HCT116 (cell line): ENCODE measurements around the gene FCER2. TPM values are rescaled to one million over a fixed set of nuclear protein-coding genes. Genes with fewer than 3 reads are reported as not detected.

ENCODE experiments used
- ATAC-seq: fragments of 200-7000 bp; cut with Tn5 transposase; 2 replicates; pipeline ENCODE4 v1.9.1; 2020; ENCODE audit warnings: mild to moderate bottlenecking, moderate library complexity
- BruUV-seq: library from RNA; stranded (reverse); fragments of 400-500 nt; replicated peaks from 2 replicates; lab custom pipeline; 2021; lab: Mats Ljungman, UMichigan
- CTCF ChIA-PET: fragments of 300-600 bp; sonication (Branson Sonifier 250); formaldehyde crosslinking; loops from one replicate; lab custom pipeline; 2021; ENCODE audit warnings: antibody characterized with exemption; lab: Charles Lee
- POLR2A ChIA-PET: fragments of 300-600, 350-600 bp; sonication (Branson Sonifier 250); formaldehyde crosslinking; loops from one replicate; lab custom pipeline; 2021; ENCODE audit warnings: antibody characterized with exemption; lab: Charles Lee
- RAD21 ChIA-PET, 2 experiments: fragments of 300-600 bp; sonication (Branson Sonifier 250); formaldehyde crosslinking; loops; one replicate each; lab custom pipeline; 2023; ENCODE audit warnings: low total read pairs in 2 of 2; ENCODE audit not compliant: uncharacterized antibody in 2 of 2, unreplicated experiment in 2 of 2, low non-redundant PET in 1 of 2; lab: Charles Lee
- DNase-seq: peaks from one replicate; pipeline ENCODE4 v3.0.0-alpha.2; 2010; ENCODE audit warnings: low read depth, low spot score
- H2AFZ ChIP-seq: fragments of 200-600 bp; shearing (Covaris generic), sonication (generic); 2 replicates; pipeline ENCODE4 v1.6.1; 2017; ENCODE audit warnings: low read depth, mixed run types, mixed read lengths, antibody characterized with exemption, low read length; ENCODE audit not compliant: poor library complexity, severe bottlenecking
- H3K27ac ChIP-seq: 2 replicates; pipeline ENCODE4 v1.5.1; 2012; ENCODE audit warnings: low read depth, low read length
- H3K27me3 ChIP-seq: fragments of 200-600 bp; sonication (generic); 2 replicates; pipeline ENCODE4 v1.6.1; 2016; ENCODE audit warnings: mixed run types, low read length, mixed read lengths; ENCODE audit not compliant: insufficient read depth
- H3K36me3 ChIP-seq, 2 experiments: fragments of 200-500 bp in 1 of 2; fragments of 200-600 bp in 1 of 2; sonication (Bioruptor generic) in 1 of 2; sonication (generic) in 1 of 2; 2 replicates each; pipeline versions ENCODE4 v1.5.1 to v1.6.1; 2014 to 2016; ENCODE audit warnings: low read length in 2 of 2, inconsistent platforms in 1 of 2, mixed read lengths in 1 of 2, mixed run types in 1 of 2; ENCODE audit not compliant: insufficient read depth in 2 of 2, control insufficient read depth in 1 of 2
- H3K4me1 ChIP-seq, 2 experiments: fragments of 200-600 bp in 1 of 2; sonication (generic) in 1 of 2; 2 replicates each; pipeline versions ENCODE4 v1.5.1 to v1.6.1; 2012 to 2017; ENCODE audit warnings: low read length in 2 of 2, inconsistent platforms in 1 of 2, mild to moderate bottlenecking in 1 of 2, mixed read lengths in 1 of 2, mixed run types in 1 of 2, moderate library complexity in 1 of 2; ENCODE audit not compliant: insufficient read depth in 2 of 2, control insufficient read depth in 1 of 2
- H3K4me2 ChIP-seq: fragments of 200-600 bp; sonication (generic); 2 replicates; pipeline ENCODE4 v1.6.1; 2017; ENCODE audit warnings: mixed run types, low read length, mixed read lengths
- H3K4me3 ChIP-seq, 2 experiments: fragments of 200-600 bp in 1 of 2; sonication (generic) in 1 of 2; replicated peaks in 1 of 2; 2 replicates each; pipeline ENCODE4 v1.5.1; 2011 to 2016; ENCODE audit warnings: low read length in 2 of 2, control low read depth in 1 of 2, low read depth in 1 of 2, mild to moderate bottlenecking in 1 of 2, mixed read lengths in 1 of 2, mixed run types in 1 of 2
- H3K79me2 ChIP-seq: fragments of 200-600 bp; sonication (generic); 2 replicates; pipeline ENCODE4 v1.6.1; 2017; ENCODE audit warnings: mild to moderate bottlenecking, mixed run types, low read length, moderate library complexity, mixed read lengths; ENCODE audit not compliant: insufficient read depth
- H3K9ac ChIP-seq: fragments of 200-600 bp; sonication (generic); 2 replicates; pipeline ENCODE4 v1.6.1; 2016; ENCODE audit warnings: low read length, mixed read lengths
- H3K9me2 ChIP-seq: fragments of 200-600 bp; sonication (generic), shearing (Covaris generic); 2 replicates; pipeline ENCODE4 v1.6.1; 2017; ENCODE audit warnings: mixed run types, mild to moderate bottlenecking, moderate library complexity; ENCODE audit not compliant: insufficient read depth
- H3K9me3 ChIP-seq, 2 experiments: fragments of 200-500 bp in 1 of 2; fragments of 200-600 bp in 1 of 2; sonication (Bioruptor generic) in 1 of 2; sonication (generic) in 1 of 2; 2 replicates each; pipeline ENCODE4 v1.6.1; 2014 to 2017; ENCODE audit warnings: low read length in 2 of 2, mixed read lengths in 2 of 2, inconsistent platforms in 1 of 2, low read depth in 1 of 2, mild to moderate bottlenecking in 1 of 2, mixed run types in 1 of 2, moderate library complexity in 1 of 2; ENCODE audit not compliant: control insufficient read depth in 1 of 2, insufficient read depth in 1 of 2
- H4K20me1 ChIP-seq: fragments of 200-600 bp; sonication (generic), shearing (Covaris generic); 2 replicates; pipeline ENCODE4 v1.6.1; 2017; ENCODE audit warnings: mixed run types, mild to moderate bottlenecking, moderate library complexity; ENCODE audit not compliant: insufficient read depth
- ATF3 ChIP-seq: IDR thresholded peaks from 2 replicates; pipeline ENCODE4 v1.6.1; 2012
- CBX3 ChIP-seq: IDR thresholded peaks from 2 replicates; pipeline ENCODE4 v1.6.1; 2012; ENCODE audit warnings: low read depth
- CEBPB ChIP-seq: IDR thresholded peaks from 2 replicates; pipeline ENCODE4 v1.6.1; 2012; ENCODE audit warnings: low read depth
- ELF1 ChIP-seq: IDR thresholded peaks from 2 replicates; pipeline ENCODE4 v1.6.1; 2012; ENCODE audit warnings: low read depth, borderline replicate concordance
- EZH2 ChIP-seq: fragments of 200-600 bp; sonication (generic); IDR thresholded peaks from 2 replicates; pipeline ENCODE4 v1.6.1; 2017; ENCODE audit warnings: antibody characterized with exemption, mixed run types
- POLR2AphosphoS5 ChIP-seq: IDR thresholded peaks from 2 replicates; pipeline ENCODE4 v1.6.1; 2011; ENCODE audit warnings: mild to moderate bottlenecking, low read depth, low read length, moderate library complexity
- RAD21 ChIP-seq: IDR thresholded peaks from 2 replicates; pipeline ENCODE4 v1.6.1; 2012; ENCODE audit warnings: low read depth, mild to moderate bottlenecking
- REST ChIP-seq: IDR thresholded peaks from 2 replicates; pipeline ENCODE4 v1.6.1; 2012; ENCODE audit warnings: low read depth
- SRF ChIP-seq: IDR thresholded peaks from 2 replicates; pipeline ENCODE4 v1.6.1; 2012; ENCODE audit warnings: low read depth
- YY1 ChIP-seq: IDR thresholded peaks from 2 replicates; pipeline ENCODE4 v1.6.1; 2011; ENCODE audit warnings: low read length, low read depth, moderate library complexity, mild to moderate bottlenecking; ENCODE audit not compliant: insufficient replicate concordance; ENCODE audit errors: extremely low read depth
- ZFX ChIP-seq: fragments of 450-650 bp; IDR thresholded peaks from 2 replicates; pipeline ENCODE4 v1.6.1; 2017
- intact Hi-C: fragments of 100-400 bp; cut with micrococcal nuclease; formaldehyde crosslinking; loops from 2 replicates; pipeline ENCODE4 v1.10.0; 2022
- total RNA-seq: library from RNA; stranded (reverse); gene quantifications from one replicate; pipeline ENCODE4 v1.2.1, GENCODE V29; 2021; ENCODE audit not compliant: unreplicated experiment
- TF ChIP-seq, protein P1 (sequence below): IDR thresholded peaks from 2 replicates; pipeline ENCODE4 v1.6.1; 2012
- TF ChIP-seq, protein P2 (sequence below): IDR thresholded peaks from 2 replicates; pipeline ENCODE4 v1.6.1; 2011; ENCODE audit warnings: mild to moderate bottlenecking, low read length, moderate library complexity; ENCODE audit not compliant: insufficient replicate concordance; ENCODE audit errors: extremely low read depth

The FCER2 gene
- total RNA-seq, 1 experiment from 2014 or later, result 0.20 TPM

- TF ChIP-seq, protein P1, sequence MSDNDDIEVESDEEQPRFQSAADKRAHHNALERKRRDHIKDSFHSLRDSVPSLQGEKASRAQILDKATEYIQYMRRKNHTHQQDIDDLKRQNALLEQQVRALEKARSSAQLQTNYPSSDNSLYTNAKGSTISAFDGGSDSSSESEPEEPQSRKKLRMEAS, result no peak
- TF ChIP-seq CEBPB (no peak), REST (no peak), POLR2AphosphoS5 (no peak)
Observed at GRCh38 chr19:7663706-7664105, 38.2 kb downstream of the FCER2 start (continued).

DNA sequence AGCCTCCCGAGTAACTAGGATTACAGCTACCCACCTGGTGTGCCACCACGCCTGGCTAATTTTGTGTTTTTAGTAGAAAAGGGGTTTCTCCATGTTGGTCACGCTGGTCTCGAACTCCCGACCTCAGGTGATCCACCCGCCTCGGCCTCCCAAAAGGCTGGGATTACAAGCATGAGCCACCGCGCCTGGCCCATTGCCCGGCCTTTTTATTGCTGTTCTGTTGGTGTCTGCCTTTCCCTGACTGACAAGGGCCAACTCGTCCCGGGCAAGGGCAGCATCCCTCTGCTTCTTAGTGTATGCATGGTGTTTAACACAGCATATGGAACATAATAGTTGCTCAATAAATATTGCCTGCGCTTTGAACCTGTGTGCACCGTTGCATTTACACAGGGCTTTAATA, 39.3 kb downstream of the FCER2 start:
- no peaks in the 10 kb centered on the region for H3K79me2 ChIP-seq
- TF ChIP-seq CEBPB (no peak), EZH2 (no peak), ZFX (no peak), SRF (no peak), YY1 (no peak), ATF3 (no peak), CBX3 (no peak), RAD21 (no peak), ELF1 (no peak)
- TF ChIP-seq, protein P2, sequence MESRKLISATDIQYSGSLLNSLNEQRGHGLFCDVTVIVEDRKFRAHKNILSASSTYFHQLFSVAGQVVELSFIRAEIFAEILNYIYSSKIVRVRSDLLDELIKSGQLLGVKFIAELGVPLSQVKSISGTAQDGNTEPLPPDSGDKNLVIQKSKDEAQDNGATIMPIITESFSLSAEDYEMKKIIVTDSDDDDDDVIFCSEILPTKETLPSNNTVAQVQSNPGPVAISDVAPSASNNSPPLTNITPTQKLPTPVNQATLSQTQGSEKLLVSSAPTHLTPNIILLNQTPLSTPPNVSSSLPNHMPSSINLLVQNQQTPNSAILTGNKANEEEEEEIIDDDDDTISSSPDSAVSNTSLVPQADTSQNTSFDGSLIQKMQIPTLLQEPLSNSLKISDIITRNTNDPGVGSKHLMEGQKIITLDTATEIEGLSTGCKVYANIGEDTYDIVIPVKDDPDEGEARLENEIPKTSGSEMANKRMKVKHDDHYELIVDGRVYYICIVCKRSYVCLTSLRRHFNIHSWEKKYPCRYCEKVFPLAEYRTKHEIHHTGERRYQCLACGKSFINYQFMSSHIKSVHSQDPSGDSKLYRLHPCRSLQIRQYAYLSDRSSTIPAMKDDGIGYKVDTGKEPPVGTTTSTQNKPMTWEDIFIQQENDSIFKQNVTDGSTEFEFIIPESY, result no peak
- TF ChIP-seq, all 23 proteins: peak for 0
- no peaks in the 10 kb centered on the region for H3K36me3 ChIP-seq
- RAD21 ChIA-PET, result no interaction called here
- no peak overlapping the region for H3K27ac ChIP-seq
- H3K9me2 ChIP-seq, result no peaks in the 10 kb centered on the region
- H3K27me3 ChIP-seq, result no peaks in the 10 kb centered on the region
- CTCF ChIA-PET, result no interaction called here
- H3K9me3 ChIP-seq, result no peaks in the 10 kb centered on the region
- ATAC-seq (no peak), DNase-seq (no peak)
- no peaks in the 10 kb centered on the region for H4K20me1 ChIP-seq
- no peak overlapping the region for H3K9ac ChIP-seq
- POLR2A ChIA-PET, result no interaction called here
- no TSS peak for BruUV-seq
- H3K4me2 ChIP-seq, result no peak overlapping the region
- intact Hi-C loops, result no loop called here
- no peaks in the 10 kb centered on the region for H3K4me1 ChIP-seq
- no peak overlapping the region for H3K4me3 ChIP-seq
- no peak overlapping the region for H2AFZ ChIP-seq
